Lung (tissue), 12 donors: ENCODE data around the gene TNFSF10. TPM values are rescaled to one million over a fixed set of nuclear protein-coding genes. Genes with fewer than 3 reads are reported as not detected.
"Not testable (repeated sequence)": the region's sequence is repeated elsewhere in the genome, so short reads cannot be mapped to it uniquely, and the experiment has no call there.

Source experiments
- ATAC-seq: fragments of 200-7000 bp; cut with Tn5 transposase; one replicate; pipeline ENCODE4 v1.9.1; 2020; ENCODE audit warnings: moderate number of reproducible peaks; ENCODE audit not compliant: insufficient read depth, low FRiP score
- DNase-seq, 3 donors: peaks; one replicate each; pipeline ENCODE4 v3.0.0-alpha.2; 2013 to 2017
- H3K27ac ChIP-seq, 2 donors: one replicate each; pipeline ENCODE4 v1.5.1; 2013; ENCODE audit warnings: mild to moderate bottlenecking in 2 of 2, moderate library complexity in 2 of 2, control low read depth in 1 of 2, inconsistent platforms in 1 of 2, low read depth in 1 of 2, low read length in 1 of 2
- H3K27me3 ChIP-seq, 3 donors: one replicate each; pipeline ENCODE4 v1.5.1; 2013; ENCODE audit warnings: low read length in 2 of 3; ENCODE audit not compliant: control insufficient read depth in 3 of 3, insufficient read depth in 3 of 3
- H3K36me3 ChIP-seq, 4 donors: one replicate each; pipeline ENCODE4 v1.5.1; 2013; ENCODE audit warnings: low read length in 4 of 4, mild to moderate bottlenecking in 1 of 4, moderate library complexity in 1 of 4; ENCODE audit not compliant: control insufficient read depth in 4 of 4, insufficient read depth in 4 of 4
- H3K4me1 ChIP-seq, 5 donors: one replicate each; pipeline ENCODE4 v1.5.1; 2013; ENCODE audit warnings: low read length in 5 of 5, mild to moderate bottlenecking in 2 of 5, moderate library complexity in 1 of 5; ENCODE audit not compliant: control insufficient read depth in 5 of 5, insufficient read depth in 5 of 5
- H3K4me3 ChIP-seq: one replicate; pipeline ENCODE4 v1.5.1; 2013; ENCODE audit warnings: mild to moderate bottlenecking, control low read depth, moderate library complexity
- H3K9ac ChIP-seq, 2 donors: one replicate each; pipeline ENCODE4 v1.5.1; 2013; ENCODE audit warnings: low read length in 2 of 2, control low read depth in 1 of 2; ENCODE audit not compliant: insufficient read depth in 1 of 2
- H3K9me3 ChIP-seq, 4 donors: one replicate each; pipeline ENCODE4 v1.5.1; 2013; ENCODE audit warnings: low read length in 3 of 4, mild to moderate bottlenecking in 1 of 4, moderate library complexity in 1 of 4; ENCODE audit not compliant: control insufficient read depth in 4 of 4, insufficient read depth in 3 of 4
- WGBS, 2 donors: extraction: QIAGEN DNeasy Blood & Tissue Kit; methylation state at CpG; one replicate each; pipeline ENCODE4 v1.1.7; 2013; 5-methylcytosine and 5-hydroxymethylcytosine counted together
- polyA plus RNA-seq, 2 donors: library from polyadenylated mRNA; stranded (reverse); fragments of 200-250 nt; gene quantifications; one replicate each; pipeline ENCODE4 v1.2.1, GENCODE V29; 2013
- total RNA-seq, 2 donors: library from RNA; depleted of rRNA in 1 of 2; stranded (reverse); fragments of >200 nt in 1 of 2; gene quantifications; one replicate each; pipeline ENCODE4 v1.2.1, GENCODE V29; 2014 to 2021
- TF ChIP-seq, protein P1 (sequence below): IDR thresholded peaks from 2 replicates; pipeline ENCODE4 v1.5.1; 2012; ENCODE audit warnings: mild to moderate bottlenecking; ENCODE audit errors: control extremely low read depth, extremely low read depth
- donor health status: control.
- donor health status: control.
- donor health status: Bipolar disorder and iron deficiency.
- donor health status: healthy.
- donor health status: DM: yes; HTN: yes; CAD: no.

The TNFSF10 gene
- total and polyA plus RNA-seq, 4 donors = 22.9 to 107 (median 60.0) TPM

DNA sequence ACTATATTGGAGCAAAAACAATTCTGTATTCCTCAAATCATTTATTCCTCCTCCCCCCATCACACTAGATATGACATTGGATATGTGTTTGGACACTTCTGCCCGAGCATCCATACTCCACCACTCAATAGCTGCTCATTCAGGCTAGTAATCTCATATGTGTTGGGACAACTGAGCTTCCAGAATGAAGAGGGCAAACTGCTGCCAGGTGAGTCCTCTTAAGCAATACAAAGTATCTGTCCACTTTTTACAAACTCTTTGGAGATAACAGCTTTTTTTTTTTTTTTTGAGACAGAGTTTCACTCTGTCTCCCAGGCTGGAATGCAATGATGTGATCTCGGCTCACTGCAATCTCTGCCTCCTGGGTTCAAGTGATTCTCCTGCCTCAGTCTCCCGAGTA, 5.4 kb upstream of the TNFSF10 start:
- Histone ChIP-seq H3K36me3 (no peaks in the 10 kb centered on the region), H3K9me3 (no peaks in the 10 kb centered on the region), H3K4me3 (no peak overlapping the region), H3K4me1 (no peaks in the 10 kb centered on the region), H3K9ac (no peak overlapping the region), H3K27me3 (no peaks in the 10 kb centered on the region), H3K27ac (no peak overlapping the region)
- no peak for ATAC-seq
- TF ChIP-seq, protein P1, sequence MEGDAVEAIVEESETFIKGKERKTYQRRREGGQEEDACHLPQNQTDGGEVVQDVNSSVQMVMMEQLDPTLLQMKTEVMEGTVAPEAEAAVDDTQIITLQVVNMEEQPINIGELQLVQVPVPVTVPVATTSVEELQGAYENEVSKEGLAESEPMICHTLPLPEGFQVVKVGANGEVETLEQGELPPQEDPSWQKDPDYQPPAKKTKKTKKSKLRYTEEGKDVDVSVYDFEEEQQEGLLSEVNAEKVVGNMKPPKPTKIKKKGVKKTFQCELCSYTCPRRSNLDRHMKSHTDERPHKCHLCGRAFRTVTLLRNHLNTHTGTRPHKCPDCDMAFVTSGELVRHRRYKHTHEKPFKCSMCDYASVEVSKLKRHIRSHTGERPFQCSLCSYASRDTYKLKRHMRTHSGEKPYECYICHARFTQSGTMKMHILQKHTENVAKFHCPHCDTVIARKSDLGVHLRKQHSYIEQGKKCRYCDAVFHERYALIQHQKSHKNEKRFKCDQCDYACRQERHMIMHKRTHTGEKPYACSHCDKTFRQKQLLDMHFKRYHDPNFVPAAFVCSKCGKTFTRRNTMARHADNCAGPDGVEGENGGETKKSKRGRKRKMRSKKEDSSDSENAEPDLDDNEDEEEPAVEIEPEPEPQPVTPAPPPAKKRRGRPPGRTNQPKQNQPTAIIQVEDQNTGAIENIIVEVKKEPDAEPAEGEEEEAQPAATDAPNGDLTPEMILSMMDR = no peak
- no peak for DNase-seq
- 90 to 92% methylated on average over 3 of the region's 3 CpGs for WGBS, 2 donors

DNA sequence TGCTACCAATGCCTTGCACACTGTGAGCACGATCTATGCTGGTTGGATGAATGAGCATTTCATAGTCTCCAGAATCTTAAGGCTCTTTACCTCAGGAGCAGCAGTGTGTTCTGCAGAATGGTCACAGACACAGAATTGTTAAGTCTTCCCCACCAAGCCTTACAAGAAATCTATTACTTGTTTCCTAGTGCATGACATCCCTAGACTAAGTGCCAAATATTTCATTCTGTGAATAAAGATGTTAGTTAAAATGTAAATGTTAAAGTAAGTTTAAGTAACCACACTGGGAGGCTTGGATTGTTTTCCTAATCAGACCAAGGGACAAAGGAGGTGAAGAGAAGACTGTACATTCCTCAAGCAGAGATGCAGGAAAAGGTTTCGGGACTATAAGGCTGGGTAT, 4.1 kb upstream of the TNFSF10 start:
- WGBS, 2 donors = 86 to 92% methylated on average over 2 of the region's 2 CpGs
- TF ChIP-seq, protein P1 = no peak
- no peak overlapping the region for H3K27ac ChIP-seq
- DNase-seq (no peak), ATAC-seq (no peak)
- no peaks in the 10 kb centered on the region for H3K9me3 ChIP-seq
- no peak overlapping the region for H3K4me3 ChIP-seq
- no peaks in the 10 kb centered on the region for H3K27me3 ChIP-seq
- no peak overlapping the region for H3K9ac ChIP-seq
- H3K36me3 ChIP-seq = no peaks in the 10 kb centered on the region
- H3K4me1 ChIP-seq = no peaks in the 10 kb centered on the region

DNA sequence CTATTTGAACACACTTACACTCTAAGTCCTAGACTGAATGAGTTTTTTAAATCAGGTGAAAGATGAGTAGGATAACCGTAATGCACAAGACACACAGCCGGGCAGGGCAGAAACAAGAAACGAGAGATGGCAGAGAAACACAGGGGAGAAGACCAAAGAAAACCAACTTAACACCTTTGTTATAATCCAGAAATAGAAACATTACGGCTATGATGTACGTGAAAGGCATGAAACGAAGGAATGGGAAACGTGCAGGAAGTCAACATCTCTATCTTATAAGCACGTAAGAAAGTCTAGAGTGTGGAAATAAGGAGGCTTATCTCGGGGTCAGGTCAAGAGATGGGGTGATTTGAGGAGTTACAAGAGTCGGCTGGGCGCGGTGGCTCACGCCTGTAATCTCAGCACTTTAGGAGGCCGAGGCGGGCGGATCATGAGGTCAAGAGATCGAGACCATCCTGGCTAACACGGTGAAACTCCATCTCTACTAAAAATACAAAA, 1.9 kb upstream of the TNFSF10 start:
- no peak for ATAC-seq
- Histone ChIP-seq H3K36me3 (no peaks in the 10 kb centered on the region), H3K4me3 (no peak overlapping the region), H3K4me1 (peaks cover 0 to 1% (median 0%) of the 10 kb centered on the region in 5 donors), H3K9ac (no peak overlapping the region), H3K27ac (no peak overlapping the region), H3K9me3 (no peaks in the 10 kb centered on the region), H3K27me3 (no peaks in the 10 kb centered on the region)
- DNase-seq = no peak
- 75 to 82% methylated on average over 17 to 18 of the region's 18 CpGs for WGBS, 2 donors
- TF ChIP-seq, protein P1 = no peak

DNA sequence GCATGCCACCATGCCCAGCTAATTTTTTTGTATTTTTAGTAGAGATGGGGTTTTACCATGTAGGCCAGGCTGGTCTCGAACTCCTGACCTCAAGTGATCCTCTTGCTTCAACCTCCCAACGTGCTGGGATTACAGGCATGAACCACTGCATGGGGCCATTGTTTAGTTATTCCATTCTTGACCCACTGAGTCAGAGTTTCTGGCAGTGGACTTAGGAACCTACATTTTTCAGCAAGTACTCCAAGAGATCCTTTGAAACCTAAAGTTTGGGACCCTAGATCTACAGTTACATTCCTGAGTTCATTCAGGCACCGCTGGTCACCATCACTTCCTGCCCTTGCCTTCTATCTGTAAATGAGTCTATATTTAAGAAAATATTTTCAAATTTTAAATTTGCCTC, 1.4 kb upstream of the TNFSF10 start:
- Histone ChIP-seq H3K27me3 (no peaks in the 10 kb centered on the region), H3K4me3 (no peak overlapping the region), H3K36me3 (no peaks in the 10 kb centered on the region), H3K9me3 (no peaks in the 10 kb centered on the region), H3K9ac (no peak overlapping the region), H3K27ac (no peak overlapping the region), H3K4me1 (peaks cover 0 to 3% (median 0%) of the 10 kb centered on the region in 5 donors)
- ATAC-seq (no peak), DNase-seq (no peak)
- WGBS, 2 donors = 86 to 88% methylated on average over 3 of the region's 3 CpGs
- TF ChIP-seq, protein P1 = no peak

DNA sequence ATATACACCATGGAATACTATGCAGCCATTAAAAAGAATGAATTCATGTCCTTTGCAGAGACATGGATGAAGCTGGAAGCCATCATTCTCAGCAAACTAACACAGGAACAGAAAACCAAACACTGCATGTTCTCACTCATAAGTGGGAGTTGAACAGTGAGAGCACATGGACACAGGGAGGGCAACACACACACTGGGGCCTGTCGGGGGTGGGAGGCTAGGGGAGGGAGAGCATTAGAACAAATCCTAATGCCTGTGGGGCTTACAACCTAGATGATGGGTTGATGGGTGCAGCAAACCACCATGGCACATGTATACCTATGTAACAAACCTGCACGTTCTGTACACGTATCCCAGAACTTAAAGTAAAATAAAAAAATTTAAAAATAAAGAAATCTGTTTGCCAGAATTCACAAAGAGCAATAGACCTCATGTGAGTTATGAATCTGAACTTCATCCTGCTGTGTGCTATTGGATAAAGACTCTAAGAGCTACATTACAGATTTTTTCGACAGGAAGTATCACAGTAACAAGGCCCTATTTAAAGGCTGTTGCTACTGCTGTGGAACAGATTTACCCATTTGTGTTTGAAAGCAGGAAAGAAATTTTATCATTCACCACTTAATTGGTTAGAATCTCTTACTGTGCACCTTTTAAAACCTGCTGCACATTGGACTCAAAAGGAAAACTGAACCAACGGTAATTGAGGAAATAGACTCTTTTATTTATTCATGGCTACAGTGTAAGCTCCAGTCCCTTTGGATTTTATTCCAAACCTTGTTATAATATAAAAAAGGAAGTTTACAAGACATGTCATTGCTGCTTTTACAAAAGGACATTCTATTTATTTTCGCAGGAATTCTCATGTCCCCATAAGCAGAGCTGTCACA, 1.1 kb downstream of the TNFSF10 start:
- 25 to 26% methylated on average over 6 of the region's 6 CpGs for WGBS, 2 donors
- not testable (repeated sequence) for H3K9me3 ChIP-seq, H3K36me3 ChIP-seq, H3K4me1 ChIP-seq, ATAC-seq, DNase-seq, H3K9ac ChIP-seq, H3K4me3 ChIP-seq, H3K27me3 ChIP-seq
- H3K27ac ChIP-seq = peak overlapping the region in 1 of 2 donors; percentile 33
